AG04449 (cell line): ENCODE measurements around the gene RRP8.

Experiments
- CTCF ChIA-PET: fragments of 350-600 bp; formaldehyde crosslinking; extraction: SDS; loops from one replicate; lab custom pipeline; 2021; ENCODE audit warnings: antibody characterized with exemption; lab: Yijun Ruan, JAX
- POLR2A ChIA-PET: fragments of 400-600, 350-600 bp; formaldehyde crosslinking; extraction: SDS; loops from one replicate; lab custom pipeline; 2020; ENCODE audit warnings: antibody characterized with exemption, inconsistent platforms; lab: Yijun Ruan, JAX
- DNase-seq: peaks from one replicate; pipeline ENCODE4 v3.0.0-alpha.2; 2010; ENCODE audit warnings: low read depth, low spot score
- H3K4me3 ChIP-seq: 2 replicates; pipeline ENCODE4 v1.5.1; 2011; ENCODE audit warnings: low read depth, mild to moderate bottlenecking, control low read depth, low read length
- TF ChIP-seq, protein P1 (sequence below): IDR thresholded peaks from one replicate; pipeline ENCODE4 v1.5.1; 2011; ENCODE audit warnings: mild to moderate bottlenecking, moderate library complexity, low read length, control low read depth, inconsistent platforms; ENCODE audit not compliant: insufficient read depth; ENCODE audit errors: missing control alignments

The RRP8 gene

DNA sequence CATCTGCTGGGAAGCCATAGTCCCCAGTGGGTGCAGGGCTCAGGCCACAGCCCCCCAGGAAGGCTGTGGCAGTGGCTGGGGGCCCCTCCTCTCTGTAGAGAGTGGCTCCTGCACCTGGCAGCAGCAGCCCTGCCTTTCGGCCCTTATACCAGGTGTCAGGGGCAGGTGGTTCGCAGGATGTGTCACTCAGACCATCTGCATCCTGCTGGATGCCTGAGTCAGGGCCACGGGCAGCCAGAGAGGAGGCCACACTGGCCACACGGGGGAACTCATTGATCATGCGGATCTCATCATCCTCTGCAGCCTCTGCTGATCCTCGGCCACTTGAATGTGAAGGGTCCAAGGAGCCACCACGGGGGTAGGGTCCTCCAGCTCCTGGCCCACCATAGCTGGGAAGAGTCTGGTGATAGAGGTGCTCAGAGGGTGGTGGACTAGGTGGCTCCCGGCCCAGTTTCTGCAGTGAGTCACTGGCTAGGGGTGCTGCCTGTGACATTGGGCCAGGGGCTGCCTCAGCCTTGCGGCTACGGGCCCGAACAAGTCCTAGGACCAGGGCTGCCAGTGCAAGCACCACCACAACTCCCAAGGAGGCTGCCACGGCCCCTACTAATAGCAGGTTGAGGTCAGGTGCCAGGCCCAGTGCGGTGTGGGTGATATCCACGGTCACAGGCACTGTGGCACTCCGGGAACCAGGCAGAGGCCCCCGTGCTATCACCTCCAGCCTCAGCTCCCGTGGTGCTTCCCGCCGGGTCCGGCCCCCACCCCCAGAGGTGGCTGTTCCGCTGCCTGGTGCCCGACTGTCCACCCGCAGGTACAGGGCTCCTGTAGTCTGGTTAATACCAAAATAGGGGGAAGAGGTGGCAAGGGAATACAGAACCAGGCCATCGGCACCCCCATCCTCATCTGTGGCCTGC, 19.1 kb upstream of the RRP8 start:
- TF ChIP-seq, protein P1, sequence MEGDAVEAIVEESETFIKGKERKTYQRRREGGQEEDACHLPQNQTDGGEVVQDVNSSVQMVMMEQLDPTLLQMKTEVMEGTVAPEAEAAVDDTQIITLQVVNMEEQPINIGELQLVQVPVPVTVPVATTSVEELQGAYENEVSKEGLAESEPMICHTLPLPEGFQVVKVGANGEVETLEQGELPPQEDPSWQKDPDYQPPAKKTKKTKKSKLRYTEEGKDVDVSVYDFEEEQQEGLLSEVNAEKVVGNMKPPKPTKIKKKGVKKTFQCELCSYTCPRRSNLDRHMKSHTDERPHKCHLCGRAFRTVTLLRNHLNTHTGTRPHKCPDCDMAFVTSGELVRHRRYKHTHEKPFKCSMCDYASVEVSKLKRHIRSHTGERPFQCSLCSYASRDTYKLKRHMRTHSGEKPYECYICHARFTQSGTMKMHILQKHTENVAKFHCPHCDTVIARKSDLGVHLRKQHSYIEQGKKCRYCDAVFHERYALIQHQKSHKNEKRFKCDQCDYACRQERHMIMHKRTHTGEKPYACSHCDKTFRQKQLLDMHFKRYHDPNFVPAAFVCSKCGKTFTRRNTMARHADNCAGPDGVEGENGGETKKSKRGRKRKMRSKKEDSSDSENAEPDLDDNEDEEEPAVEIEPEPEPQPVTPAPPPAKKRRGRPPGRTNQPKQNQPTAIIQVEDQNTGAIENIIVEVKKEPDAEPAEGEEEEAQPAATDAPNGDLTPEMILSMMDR, result no peak
- H3K4me3 ChIP-seq, result no peak overlapping the region
- DNase-seq, result no peak
- ChIA-PET POLR2A (no interaction called here), CTCF (interaction anchor here (1.9 kb wide), 2 partner anchors 61 to 91 kb away, joined by 5 to 8 read pairs; partner anchors contain the start of gene MRPL17)

DNA sequence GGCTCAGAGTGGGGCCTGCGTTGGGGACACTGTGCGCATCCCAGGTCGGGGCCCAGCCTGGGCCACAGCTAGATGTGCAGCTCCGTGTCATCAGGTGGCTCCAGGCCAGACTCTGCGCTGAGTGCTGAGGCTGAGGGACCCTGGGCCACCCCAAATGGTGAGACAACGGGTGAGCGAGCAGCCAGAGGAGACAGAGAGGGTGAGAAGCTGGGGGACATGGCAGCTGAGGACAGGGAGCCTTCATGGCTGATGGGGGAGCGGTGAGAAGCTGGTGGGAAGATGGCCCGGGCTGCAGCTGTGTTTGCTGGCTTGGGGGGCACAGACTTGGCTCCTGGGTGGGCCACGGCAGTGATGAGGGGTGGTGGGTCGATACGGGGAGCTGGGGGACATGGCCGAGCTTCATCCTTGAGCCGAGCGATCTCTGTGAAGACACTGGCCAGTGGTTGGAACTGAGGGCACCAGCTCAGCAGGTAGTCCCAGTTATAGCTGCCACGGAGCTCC, 18.3 kb upstream of the RRP8 start:
- ChIA-PET POLR2A (interaction anchor here (0.6 kb wide), 1 partner anchor 54 kb away, joined by 6 read pairs; no protein-coding TSS in a partner anchor), CTCF (interaction anchor here (0.8 to 1.9 kb wide), 5 partner anchors 10 to 91 kb away, joined by 3 to 8 read pairs (median 4); partner anchors contain the start of gene MRPL17)
- no peak for DNase-seq
- TF ChIP-seq, protein P1, result no peak
- no peak overlapping the region for H3K4me3 ChIP-seq

DNA sequence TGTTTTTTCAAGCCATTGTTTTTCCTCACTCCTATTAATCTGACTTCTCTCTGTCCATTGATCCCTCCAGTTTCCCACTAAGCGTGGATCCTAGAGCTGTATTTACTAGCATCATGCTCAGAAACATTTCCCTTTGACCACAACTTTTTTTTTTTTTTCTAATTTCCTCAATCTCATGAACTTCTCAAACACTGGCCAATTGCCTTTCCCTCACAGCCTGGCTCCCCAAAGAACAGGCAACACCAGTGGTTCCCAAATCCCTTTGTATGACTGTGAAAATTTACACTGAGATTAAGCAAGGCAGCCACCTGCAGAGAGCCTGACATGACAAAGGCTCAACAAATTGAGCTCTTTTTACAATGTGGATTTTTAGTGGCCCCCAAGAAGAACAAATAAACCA, 17.2 kb upstream of the RRP8 start:
- CTCF ChIA-PET, result interaction anchor here (0.6 to 1.9 kb wide), 5 partner anchors 16 to 90 kb away, joined by 3 to 8 read pairs (median 4); partner anchors contain the start of gene MRPL17

DNA sequence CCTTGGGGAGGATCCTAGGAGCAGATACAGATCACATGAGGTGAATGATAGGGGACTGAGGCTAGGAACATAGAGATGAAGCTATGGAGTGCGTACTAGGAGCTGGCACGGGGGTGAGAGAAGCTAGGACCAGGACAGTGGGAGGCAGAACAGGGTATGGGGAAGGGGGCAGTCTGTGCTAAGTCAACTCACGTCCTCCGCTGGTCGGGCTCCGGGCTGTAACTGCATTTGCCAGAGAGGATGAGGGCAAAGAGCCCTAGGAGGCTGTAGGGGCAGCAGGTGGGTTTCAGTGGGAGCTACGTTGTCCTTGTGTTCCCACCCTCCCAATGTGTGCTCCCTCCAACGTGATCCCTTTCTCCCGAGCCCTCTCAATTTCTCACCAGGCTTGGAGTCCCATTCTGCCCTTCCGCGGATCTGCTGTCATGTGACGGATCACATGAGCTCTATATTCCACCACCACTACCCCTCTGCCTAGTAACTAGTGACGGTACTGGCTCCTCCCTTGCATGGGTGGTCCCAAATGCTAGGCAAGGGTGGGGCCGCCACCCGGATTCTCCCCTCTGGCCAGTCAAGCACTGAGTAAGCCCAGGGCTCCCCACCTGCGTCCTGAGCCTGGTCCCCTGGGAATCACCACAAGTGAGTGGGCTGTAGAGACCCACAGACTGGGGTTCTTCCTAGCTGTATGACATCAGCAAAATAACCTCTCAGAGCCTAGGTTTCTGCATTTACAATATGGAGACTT, 15.8 kb upstream of the RRP8 start, which contains the start of gene TPP1:
TSS of gene TPP1 (minus strand) at position 419 of the 742 bp plus-strand sequence. CDS start at position 397, 22 bp downstream.
- no peak for DNase-seq
- ChIA-PET POLR2A (interaction anchor here (0.6 to 1.7 kb wide), 8 partner anchors 9 to 138 kb away, joined by 3 to 9 read pairs (median 4); partner anchors contain the start of genes ARFIP2, MRPL17 and TIMM10B), CTCF (interaction anchor here (0.7 to 4.0 kb wide), 21 partner anchors 8 to 240 kb away, joined by 3 to 31 read pairs (median 5); partner anchors contain the start of genes DCHS1 and MRPL17)
- TF ChIP-seq, protein P1, result no peak
- peak within 1 kb of the TSS; percentile 97 for H3K4me3 ChIP-seq

More for the DNA sequence above, 17.2 kb upstream of the RRP8 start:
- no peak for DNase-seq
- H3K4me3 ChIP-seq, result no peak overlapping the region
- TF ChIP-seq, protein P1, result no peak
- POLR2A ChIA-PET, result interaction anchor here (0.9 kb wide), 1 partner anchor 12 kb away, joined by 3 read pairs; no protein-coding TSS in a partner anchor

DNA sequence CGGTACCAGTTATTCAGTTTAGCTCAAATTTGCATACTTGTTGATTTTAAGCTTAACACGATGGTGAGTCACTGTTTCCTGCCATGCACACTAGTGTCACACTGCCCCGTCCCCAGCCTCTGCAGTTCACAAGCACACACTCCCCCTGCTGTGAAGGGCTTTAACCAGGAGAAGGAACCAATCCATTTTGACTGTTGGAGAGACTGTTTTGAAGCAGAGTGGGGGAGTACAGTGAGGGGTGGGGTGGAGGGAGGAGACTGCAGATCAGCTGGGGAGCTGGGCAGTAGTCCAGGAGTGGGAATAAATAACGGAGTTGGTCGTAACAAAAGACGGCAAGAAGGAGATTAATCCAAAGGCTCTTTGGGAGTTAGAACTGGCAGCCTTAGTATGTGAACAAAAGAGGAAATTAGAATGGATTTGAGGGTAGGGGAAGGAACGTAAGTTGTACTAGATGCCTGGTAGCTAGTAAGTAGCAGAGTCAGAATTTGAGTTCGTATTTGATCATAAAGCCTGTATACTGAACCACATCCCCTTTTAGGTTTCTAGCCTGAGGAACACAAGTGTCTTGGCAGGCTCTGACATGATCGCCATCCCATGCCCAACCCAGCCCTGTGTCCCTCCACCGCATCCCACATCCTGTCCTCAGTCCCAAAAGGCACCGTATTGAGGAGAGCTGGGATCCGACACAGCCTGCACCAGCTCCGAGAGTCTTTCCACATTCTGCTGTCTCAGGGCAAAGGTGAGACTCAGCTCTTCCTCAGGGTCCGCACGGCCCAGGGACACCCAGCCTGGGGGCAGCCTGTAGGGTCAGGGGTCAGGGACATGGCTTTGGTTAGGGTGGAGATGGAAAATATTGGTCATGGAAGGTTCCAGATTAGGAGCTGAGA, 14.9 kb upstream of the RRP8 start:
- ChIA-PET POLR2A (interaction anchor here (0.6 to 1.7 kb wide), 9 partner anchors 9 to 137 kb away, joined by 3 to 9 read pairs (median 4); partner anchors contain the start of genes ARFIP2, MRPL17 and TIMM10B), CTCF (interaction anchor here (0.7 to 4.0 kb wide), 20 partner anchors 9 to 239 kb away, joined by 3 to 31 read pairs (median 6); partner anchors contain the start of genes DCHS1 and MRPL17)
- TF ChIP-seq, protein P1, result peak; percentile 10
- DNase-seq, result no peak
- peak overlapping the region; percentile 97 for H3K4me3 ChIP-seq
